Measurements from ENCODE around the gene CENPL.

The CENPL gene

DNA sequence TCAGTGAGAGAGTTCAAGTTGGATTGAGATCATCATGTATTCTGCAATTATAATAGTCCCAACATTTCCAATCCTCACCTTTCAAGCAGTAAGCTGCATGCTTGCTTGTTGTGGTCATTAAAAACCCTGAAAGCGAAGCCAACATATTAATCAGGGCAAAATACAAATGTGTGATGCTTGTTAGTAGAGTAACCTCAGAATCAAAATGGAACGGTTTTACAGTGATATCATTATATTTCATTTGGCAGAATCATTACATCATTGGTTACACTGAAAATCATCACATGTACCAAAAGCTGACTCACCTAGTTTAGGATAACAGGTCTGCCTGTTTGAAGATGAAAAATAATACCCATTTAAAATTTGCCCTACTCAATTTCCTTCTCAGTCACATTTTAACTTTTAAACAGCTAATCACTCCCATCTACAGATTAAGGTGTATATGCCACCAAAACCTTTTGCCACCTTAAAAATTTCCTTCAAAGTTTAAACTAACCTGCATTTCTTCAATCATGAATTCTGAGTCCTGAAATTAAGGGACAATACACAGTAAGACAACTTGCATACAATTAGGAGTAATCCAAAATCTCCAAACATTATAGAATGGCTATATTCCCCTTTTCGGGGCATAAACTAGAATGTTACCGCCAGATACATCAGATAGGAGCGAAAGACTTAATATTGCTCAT is 39.6 kb upstream of the CENPL start (continued):
- TF ChIP-seq ZNF416 (tag by site-specific recombination; IDR thresholded peaks at IDR 0.05) = no peak
- TF ChIP-seq WT1 (tag by site-specific recombination; IDR thresholded peaks at IDR 0.05) = peak; percentile 9; the same call in 1 of the 2 replicates
- TF ChIP-seq ZBTB7A (tag by site-specific recombination; IDR thresholded peaks at IDR 0.05; ENCODE audit: low read depth) = no peak
- TF ChIP-seq, protein P1, sequence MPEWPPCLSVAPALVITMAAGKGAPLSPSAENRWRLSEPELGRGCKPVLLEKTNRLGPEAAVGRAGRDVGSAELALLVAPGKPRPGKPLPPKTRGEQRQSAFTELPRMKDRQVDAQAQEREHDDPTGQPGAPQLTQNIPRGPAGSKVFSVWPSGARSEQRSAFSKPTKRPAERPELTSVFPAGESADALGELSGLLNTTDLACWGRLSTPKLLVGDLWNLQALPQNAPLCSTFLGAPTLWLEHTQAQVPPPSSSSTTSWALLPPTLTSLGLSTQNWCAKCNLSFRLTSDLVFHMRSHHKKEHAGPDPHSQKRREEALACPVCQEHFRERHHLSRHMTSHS (tag by site-specific recombination; IDR thresholded peaks at IDR 0.05) = no peak
- no peak for TF ChIP-seq ZNF785 (tag by site-specific recombination; IDR thresholded peaks at IDR 0.05)

DNA sequence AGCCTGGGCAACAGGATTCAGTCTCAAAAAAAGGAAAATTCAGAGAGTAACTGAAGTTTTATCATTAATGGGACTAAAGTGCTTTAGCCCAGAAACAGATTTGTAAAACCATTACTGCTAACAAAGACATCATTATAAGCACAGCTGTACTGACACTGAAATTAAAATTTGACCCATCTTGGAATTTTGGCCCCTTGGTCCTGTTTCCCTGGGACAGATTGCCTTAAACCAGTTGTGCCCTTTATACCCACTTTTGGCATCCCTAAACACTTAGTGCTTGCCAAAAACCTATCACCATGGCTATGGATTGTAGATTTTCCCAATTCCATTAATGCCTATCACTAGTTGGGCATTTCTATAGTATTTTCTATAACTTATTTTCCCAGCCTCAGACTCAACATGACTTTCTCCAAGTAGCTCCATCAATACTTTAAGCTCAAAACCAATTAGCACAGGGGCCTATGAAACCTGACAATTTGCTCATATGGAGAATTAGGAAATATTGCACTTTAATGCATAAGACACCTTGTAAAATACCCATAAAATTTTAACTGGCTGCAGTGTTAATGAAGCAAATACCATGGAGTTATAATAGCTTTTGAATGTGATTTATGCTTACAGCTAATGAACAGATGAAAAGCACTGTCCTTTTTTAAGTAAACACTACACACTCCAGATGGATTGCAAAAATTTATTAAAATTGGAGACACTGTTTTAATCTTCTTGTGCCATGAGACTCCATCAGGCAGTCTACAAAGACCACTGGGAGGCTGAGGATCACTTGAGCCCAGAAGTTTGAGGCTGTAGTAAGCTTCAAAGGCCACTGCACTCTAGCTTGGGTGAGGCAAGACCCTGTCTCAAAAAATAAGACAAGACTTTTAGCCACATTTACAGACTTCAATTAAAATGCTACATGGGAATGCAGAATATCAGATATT is 38.8 kb upstream of the CENPL start:
- Histone ChIP-seq H3K4me3 (ENCODE audit: low read depth, low read length) (no peak overlapping the region), H3K4me1 (ENCODE audit: control insufficient read depth, insufficient read depth, low read length) (no peaks in the 10 kb centered on the region), H3K9me3 (ENCODE audit: control insufficient read depth, insufficient read depth, low read depth, low read length) (no peaks in the 10 kb centered on the region), H3K27ac (ENCODE audit: extremely low read depth, low read depth, low read length) (no peak overlapping the region), H3K36me3 (ENCODE audit: control insufficient read depth in 2 of 2, insufficient read depth in 1 of 2, low read length in 2 of 2) (peaks cover 29 to 78% of the 10 kb centered on the region in 2 experiments)
- no peak for TF ChIP-seq ZNF324 (tag by site-specific recombination; IDR thresholded peaks at IDR 0.05)
- no peak for TF ChIP-seq ZNF776 (tag by site-specific recombination; IDR thresholded peaks at IDR 0.05; ENCODE audit: borderline replicate concordance)
- TF ChIP-seq ZNF596 (tag by site-specific recombination; IDR thresholded peaks at IDR 0.05) = no peak
- TF ChIP-seq MYNN (tag by site-specific recombination; IDR thresholded peaks at IDR 0.05; ENCODE audit: borderline replicate concordance) = no peak
- TF ChIP-seq, protein P2, sequence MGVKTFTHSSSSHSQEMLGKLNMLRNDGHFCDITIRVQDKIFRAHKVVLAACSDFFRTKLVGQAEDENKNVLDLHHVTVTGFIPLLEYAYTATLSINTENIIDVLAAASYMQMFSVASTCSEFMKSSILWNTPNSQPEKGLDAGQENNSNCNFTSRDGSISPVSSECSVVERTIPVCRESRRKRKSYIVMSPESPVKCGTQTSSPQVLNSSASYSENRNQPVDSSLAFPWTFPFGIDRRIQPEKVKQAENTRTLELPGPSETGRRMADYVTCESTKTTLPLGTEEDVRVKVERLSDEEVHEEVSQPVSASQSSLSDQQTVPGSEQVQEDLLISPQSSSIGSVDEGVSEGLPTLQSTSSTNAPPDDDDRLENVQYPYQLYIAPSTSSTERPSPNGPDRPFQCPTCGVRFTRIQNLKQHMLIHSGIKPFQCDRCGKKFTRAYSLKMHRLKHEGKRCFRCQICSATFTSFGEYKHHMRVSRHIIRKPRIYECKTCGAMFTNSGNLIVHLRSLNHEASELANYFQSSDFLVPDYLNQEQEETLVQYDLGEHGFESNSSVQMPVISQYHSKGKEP (tag by site-specific recombination; IDR thresholded peaks at IDR 0.05) = peak; percentile 12; the same call in 1 of the 2 replicates
- TF ChIP-seq ZNF654 (tag by site-specific recombination; IDR thresholded peaks at IDR 0.05; ENCODE audit: low read depth) = no peak
- TF ChIP-seq ZNF768 (tag by site-specific recombination; IDR thresholded peaks at IDR 0.05) = no peak
- TF ChIP-seq ZEB2 (tag by site-specific recombination; IDR thresholded peaks at IDR 0.05) = no peak
- TF ChIP-seq, protein P3, sequence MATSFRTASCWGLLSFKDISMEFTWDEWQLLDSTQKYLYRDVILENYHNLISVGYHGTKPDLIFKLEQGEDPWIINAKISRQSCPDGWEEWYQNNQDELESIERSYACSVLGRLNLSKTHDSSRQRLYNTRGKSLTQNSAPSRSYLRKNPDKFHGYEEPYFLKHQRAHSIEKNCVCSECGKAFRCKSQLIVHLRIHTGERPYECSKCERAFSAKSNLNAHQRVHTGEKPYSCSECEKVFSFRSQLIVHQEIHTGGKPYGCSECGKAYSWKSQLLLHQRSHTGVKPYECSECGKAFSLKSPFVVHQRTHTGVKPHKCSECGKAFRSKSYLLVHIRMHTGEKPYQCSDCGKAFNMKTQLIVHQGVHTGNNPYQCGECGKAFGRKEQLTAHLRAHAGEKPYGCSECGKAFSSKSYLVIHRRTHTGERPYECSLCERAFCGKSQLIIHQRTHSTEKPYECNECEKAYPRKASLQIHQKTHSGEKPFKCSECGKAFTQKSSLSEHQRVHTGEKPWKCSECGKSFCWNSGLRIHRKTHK (tag by site-specific recombination; IDR thresholded peaks at IDR 0.05) = no peak
- no peak for TF ChIP-seq ZNF155 (tag by site-specific recombination; IDR thresholded peaks at IDR 0.05)
- TF ChIP-seq ZNF76 (tag by site-specific recombination; IDR thresholded peaks at IDR 0.05; ENCODE audit: borderline replicate concordance, low read depth) = no peak
- no peak for TF ChIP-seq SP3 (tag by site-specific recombination; IDR thresholded peaks at IDR 0.05)
- TF ChIP-seq, protein P4, sequence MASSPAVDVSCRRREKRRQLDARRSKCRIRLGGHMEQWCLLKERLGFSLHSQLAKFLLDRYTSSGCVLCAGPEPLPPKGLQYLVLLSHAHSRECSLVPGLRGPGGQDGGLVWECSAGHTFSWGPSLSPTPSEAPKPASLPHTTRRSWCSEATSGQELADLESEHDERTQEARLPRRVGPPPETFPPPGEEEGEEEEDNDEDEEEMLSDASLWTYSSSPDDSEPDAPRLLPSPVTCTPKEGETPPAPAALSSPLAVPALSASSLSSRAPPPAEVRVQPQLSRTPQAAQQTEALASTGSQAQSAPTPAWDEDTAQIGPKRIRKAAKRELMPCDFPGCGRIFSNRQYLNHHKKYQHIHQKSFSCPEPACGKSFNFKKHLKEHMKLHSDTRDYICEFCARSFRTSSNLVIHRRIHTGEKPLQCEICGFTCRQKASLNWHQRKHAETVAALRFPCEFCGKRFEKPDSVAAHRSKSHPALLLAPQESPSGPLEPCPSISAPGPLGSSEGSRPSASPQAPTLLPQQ (tag by site-specific recombination; IDR thresholded peaks at IDR 0.05) = no peak
- TF ChIP-seq ZNF473 (tag by site-specific recombination; IDR thresholded peaks at IDR 0.05) = no peak
- TF ChIP-seq ZNF394 (tag by site-specific recombination; IDR thresholded peaks at IDR 0.05; ENCODE audit: borderline replicate concordance) = no peak
- TF ChIP-seq ZNF785 (tag by site-specific recombination; IDR thresholded peaks at IDR 0.05) = no peak
- no peak for TF ChIP-seq SP2 (tag by site-specific recombination; IDR thresholded peaks at IDR 0.05)
- no peak for TF ChIP-seq ZSCAN30 (tag by site-specific recombination; IDR thresholded peaks at IDR 0.05)
- TF ChIP-seq ZNF341 (tag by site-specific recombination; IDR thresholded peaks at IDR 0.05; ENCODE audit: low read depth) = no peak
- TF ChIP-seq ZNF558 (tag by site-specific recombination; IDR thresholded peaks at IDR 0.05) = 0 out of 2 replicates have a peak, but pooled peaks have one; percentile 7
- TF ChIP-seq ZNF585B (tag by site-specific recombination; IDR thresholded peaks at IDR 0.05) = peak; percentile 67
- TF ChIP-seq OSR2 (tag by site-specific recombination; IDR thresholded peaks at IDR 0.05) = no peak
- TF ChIP-seq PRDM1 (tag by site-specific recombination; IDR thresholded peaks at IDR 0.05) = 0 out of 2 replicates have a peak, but pooled peaks have one; percentile 21
- CTCF ChIA-PET = interaction anchor here (0.8 kb wide), 1 partner anchor 52 kb away, joined by 4 read pairs; no protein-coding TSS in a partner anchor
- POLR2A ChIA-PET = interaction anchor here (0.6 to 2.8 kb wide), 3 partner anchors 12 to 62 kb away, joined by 3 to 11 read pairs (median 4); partner anchors contain the start of genes CENPL and DARS2

Measured in HEK293 (cell line).